Measurements from ENCODE around the gene ZNF780A.

DNA sequence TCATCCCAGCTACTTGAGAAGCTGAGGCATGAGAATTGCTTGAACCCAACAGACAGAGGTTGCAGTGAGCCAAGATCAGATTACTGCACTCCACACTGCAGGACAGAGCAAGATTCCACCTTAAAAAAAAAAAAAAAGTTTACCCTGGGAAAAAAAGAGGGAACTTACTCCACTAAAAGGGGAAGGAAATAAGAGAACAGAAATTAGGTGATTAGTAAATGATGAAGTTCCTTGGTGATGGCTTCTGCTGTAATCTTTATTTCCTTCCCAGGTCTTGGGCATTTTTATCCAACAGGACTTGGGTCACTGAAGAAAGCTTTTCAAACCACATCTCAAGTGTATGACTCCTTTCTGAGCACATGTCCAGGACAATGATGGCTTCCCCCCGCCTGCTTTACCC, 9.3 kb downstream of the ZNF780A start:
- TF ChIP-seq POLR2A (IDR thresholded peaks at IDR 0.05) (no peak), POLR2AphosphoS5 (IDR thresholded peaks at IDR 0.05) (no peak)
- TF ChIP-seq, protein P1, sequence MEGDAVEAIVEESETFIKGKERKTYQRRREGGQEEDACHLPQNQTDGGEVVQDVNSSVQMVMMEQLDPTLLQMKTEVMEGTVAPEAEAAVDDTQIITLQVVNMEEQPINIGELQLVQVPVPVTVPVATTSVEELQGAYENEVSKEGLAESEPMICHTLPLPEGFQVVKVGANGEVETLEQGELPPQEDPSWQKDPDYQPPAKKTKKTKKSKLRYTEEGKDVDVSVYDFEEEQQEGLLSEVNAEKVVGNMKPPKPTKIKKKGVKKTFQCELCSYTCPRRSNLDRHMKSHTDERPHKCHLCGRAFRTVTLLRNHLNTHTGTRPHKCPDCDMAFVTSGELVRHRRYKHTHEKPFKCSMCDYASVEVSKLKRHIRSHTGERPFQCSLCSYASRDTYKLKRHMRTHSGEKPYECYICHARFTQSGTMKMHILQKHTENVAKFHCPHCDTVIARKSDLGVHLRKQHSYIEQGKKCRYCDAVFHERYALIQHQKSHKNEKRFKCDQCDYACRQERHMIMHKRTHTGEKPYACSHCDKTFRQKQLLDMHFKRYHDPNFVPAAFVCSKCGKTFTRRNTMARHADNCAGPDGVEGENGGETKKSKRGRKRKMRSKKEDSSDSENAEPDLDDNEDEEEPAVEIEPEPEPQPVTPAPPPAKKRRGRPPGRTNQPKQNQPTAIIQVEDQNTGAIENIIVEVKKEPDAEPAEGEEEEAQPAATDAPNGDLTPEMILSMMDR (IDR thresholded peaks at IDR 0.05): no peak

Data from suprapubic skin (tissue), 4 donors.